Activated naive CD4-positive, alpha-beta T cell treated with anti-CD3 and anti-CD28 coated beads, Interleukin-2, amount 50 U/mL, for 16 hours (primary cell): ENCODE data around the gene RWDD3.

ENCODE experiments used
- DNase-seq: peaks from one replicate; pipeline ENCODE4 v3.0.0-alpha.2; 2020

RWDD3 gene

GRCh38 chr1:95233737-95234500, at the start of gene RWDD3:
Gene RWDD3, plus strand, starts transcription at chr1:95234210. Its CDS starts 21 bp downstream, at chr1:95234231.
- DNase-seq = peak; percentile 94

GRCh38 chr1:95186149-95186548, 47.9 kb upstream of the RWDD3 start:
- DNase-seq = no peak

GRCh38 chr1:95193591-95193990, 40.4 kb upstream of the RWDD3 start:
- no peak for DNase-seq

- no peak for DNase-seq
Observed at GRCh38 chr1:95195046-95195445, 39.0 kb upstream of the RWDD3 start.

- no peak for DNase-seq
Observed at GRCh38 chr1:95196017-95196416, 38.0 kb upstream of the RWDD3 start.

GRCh38 chr1:95197616-95198252, 36.3 kb upstream of the RWDD3 start:
- no peak for DNase-seq

GRCh38 chr1:95201905-95202304, 32.1 kb upstream of the RWDD3 start:
- DNase-seq = no peak

GRCh38 chr1:95203908-95204437, 30.0 kb upstream of the RWDD3 start:
- DNase-seq = no peak

- DNase-seq = no peak
Observed at GRCh38 chr1:95206514-95206913, 27.5 kb upstream of the RWDD3 start.

- no peak for DNase-seq
Observed at GRCh38 chr1:95207223-95207935, 26.6 kb upstream of the RWDD3 start.

GRCh38 chr1:95208876-95209275, 25.1 kb upstream of the RWDD3 start:
- DNase-seq = no peak

GRCh38 chr1:95209291-95209690, 24.7 kb upstream of the RWDD3 start:
- DNase-seq = no peak

GRCh38 chr1:95216292-95216990, 17.6 kb upstream of the RWDD3 start:
- DNase-seq = no peak

GRCh38 chr1:95217371-95217770, 16.6 kb upstream of the RWDD3 start:
- DNase-seq = no peak

- DNase-seq = no peak
Observed at GRCh38 chr1:95219407-95219806, 14.6 kb upstream of the RWDD3 start.

GRCh38 chr1:95221306-95221705, 12.7 kb upstream of the RWDD3 start:
- no peak for DNase-seq

- DNase-seq = no peak
Observed at GRCh38 chr1:95222629-95223028, 11.4 kb upstream of the RWDD3 start.

GRCh38 chr1:95223110-95223509, 10.9 kb upstream of the RWDD3 start:
- DNase-seq = no peak

- no peak for DNase-seq
Observed at GRCh38 chr1:95226781-95227660, 7.0 kb upstream of the RWDD3 start.

GRCh38 chr1:95229037-95229436, 5.0 kb upstream of the RWDD3 start:
- DNase-seq = no peak

GRCh38 chr1:95229706-95230105, 4.3 kb upstream of the RWDD3 start:
- DNase-seq = no peak

GRCh38 chr1:95230256-95230655, 3.8 kb upstream of the RWDD3 start:
- no peak for DNase-seq
